ENCODE measurements around the gene PGGT1B. TPM values are rescaled to one million over a fixed set of nuclear protein-coding genes. Genes with fewer than 3 reads are reported as not detected.
A peak's percentile ranks its signal among the peaks of the same experiment; 100 is the strongest.

PGGT1B gene
- total RNA-seq, 4 donors from 2014 or later = 19.9 to 30.8 (median 20.9) TPM

- no peak for DNase-seq
- 91 to 95% methylated on average over 6 of the region's 6 CpGs for whole genome bisulfite sequencing, 2 donors
- TF ChIP-seq CTCF (IDR thresholded peaks at IDR 0.05) (no peak), POLR2A (IDR thresholded peaks at IDR 0.05) (no peak)
- H3K9me3 ChIP-seq = no peaks in the 10 kb centered on the region
- H3K4me3 ChIP-seq (replicated peaks in 1 of 3) = no peak overlapping the region
- H3K27me3 ChIP-seq = no peaks in the 10 kb centered on the region
- no peak overlapping the region for H3K27ac ChIP-seq
- intact Hi-C loops (cut with DNase I) = no loop called here
- no peaks in the 10 kb centered on the region for H3K36me3 ChIP-seq
- no peaks in the 10 kb centered on the region for H3K4me1 ChIP-seq
These were observed 8.8 kb upstream of the PGGT1B start for GRCh38 chr5:115271295-115272050.

GRCh38 chr5:115267617-115268016, 4.9 kb upstream of the PGGT1B start:
- no peak for TF ChIP-seq POLR2A (IDR thresholded peaks at IDR 0.05)
- no peak for TF ChIP-seq CTCF (IDR thresholded peaks at IDR 0.05)
- DNase-seq = no peak
- intact Hi-C loops (cut with DNase I) = no loop called here
- Histone ChIP-seq H3K36me3 (no peaks in the 10 kb centered on the region), H3K27ac (no peak overlapping the region), H3K27me3 (no peaks in the 10 kb centered on the region), H3K4me3 (replicated peaks in 1 of 3) (no peak overlapping the region), H3K9me3 (no peaks in the 10 kb centered on the region), H3K4me1 (peaks cover 0 to 4% of the 10 kb centered on the region in 2 donors)

- DNase-seq = no peak
- intact Hi-C loops (cut with DNase I) = no loop called here
- H3K4me3 ChIP-seq (replicated peaks in 1 of 3) = no peak overlapping the region
- TF ChIP-seq CTCF (IDR thresholded peaks at IDR 0.05) (no peak), POLR2A (IDR thresholded peaks at IDR 0.05) (no peak)
- H3K27me3 ChIP-seq = no peaks in the 10 kb centered on the region
- 94 to 97% methylated on average over 13 of the region's 13 CpGs for WGBS, 2 donors
- no peaks in the 10 kb centered on the region for H3K36me3 ChIP-seq
- H3K27ac ChIP-seq = no peak overlapping the region
- H3K9me3 ChIP-seq = no peaks in the 10 kb centered on the region
- H3K4me1 ChIP-seq = peaks cover 11 to 14% of the 10 kb centered on the region in 2 donors
These were observed 2.5 kb upstream of the PGGT1B start for GRCh38 chr5:115265220-115265619.

GRCh38 chr5:115264786-115265185, 2.1 kb upstream of the PGGT1B start:
- no peaks in the 10 kb centered on the region for H3K9me3 ChIP-seq
- TF ChIP-seq POLR2A (IDR thresholded peaks at IDR 0.05) (no peak), CTCF (IDR thresholded peaks at IDR 0.05) (no peak)
- H3K27ac ChIP-seq = no peak overlapping the region
- 95 to 100% methylated on average over 1 to 13 of the region's 13 CpGs for WGBS, 2 donors
- intact Hi-C loops (cut with DNase I) = no loop called here
- H3K27me3 ChIP-seq = no peaks in the 10 kb centered on the region
- H3K36me3 ChIP-seq = no peaks in the 10 kb centered on the region
- peaks cover 11 to 14% of the 10 kb centered on the region in 2 donors for H3K4me1 ChIP-seq
- no peak overlapping the region for H3K4me3 ChIP-seq (replicated peaks in 1 of 3)
- DNase-seq = no peak

- TF ChIP-seq CTCF (IDR thresholded peaks at IDR 0.05) (no peak), POLR2A (IDR thresholded peaks at IDR 0.05) (no peak)
- Histone ChIP-seq H3K36me3 (no peaks in the 10 kb centered on the region), H3K4me3 (replicated peaks in 1 of 3) (peak overlapping the region; percentile 28 to 89 (median 41)), H3K27ac (peak overlapping the region; percentile 49 to 91 (median 76)), H3K27me3 (no peaks in the 10 kb centered on the region), H3K4me1 (peaks cover 11 to 14% of the 10 kb centered on the region in 2 donors), H3K9me3 (no peaks in the 10 kb centered on the region)
- whole genome bisulfite sequencing, 2 donors = 41 to 42% methylated on average over 7 of the region's 7 CpGs
- DNase-seq = no peak
- intact Hi-C loops (cut with DNase I) = no loop called here
These were observed 352 bp upstream of the PGGT1B start for GRCh38 chr5:115263078-115263380.

Measured in thyroid gland (tissue), 4 donors.